ENCODE measurements around the gene RPS15. TPM values are rescaled to one million over a fixed set of nuclear protein-coding genes. Genes with fewer than 3 reads are reported as not detected.

RPS15 gene
- total RNA-seq, 1 experiment from 2014 or later = 1,862 TPM

DNA sequence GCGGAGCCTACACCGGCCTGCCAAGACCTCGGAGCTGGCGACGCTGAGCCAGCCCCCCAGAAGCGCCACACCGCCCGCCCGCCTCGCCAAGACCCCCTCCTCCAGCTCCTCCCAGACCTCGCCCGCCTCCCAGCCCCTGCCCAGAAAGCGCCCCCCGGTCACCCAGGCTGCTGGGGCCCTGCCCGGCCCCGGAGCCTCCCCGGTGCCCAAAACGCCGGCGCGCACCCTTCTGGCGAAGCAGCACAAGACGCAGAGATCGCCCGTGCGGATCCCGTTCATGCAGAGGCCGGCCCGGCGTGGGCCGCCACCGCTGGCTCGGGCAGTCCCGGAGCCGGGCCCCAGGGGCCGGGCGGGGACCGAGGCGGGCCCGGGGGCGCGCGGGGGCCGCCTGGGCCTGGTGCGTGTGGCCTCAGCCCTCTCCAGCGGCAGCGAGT, 30.6 kb downstream of the RPS15 start:
- BruUV-seq (replicated peaks) = no TSS peak
- peak overlapping the region; percentile 96 for H3K4me2 ChIP-seq (ENCODE audit: low read length)
- intact Hi-C loops (cut with micrococcal nuclease) = no loop called here
- H3K9ac ChIP-seq (ENCODE audit: low read length) = peak overlapping the region; percentile 69
- H3K27ac ChIP-seq (ENCODE audit: low read depth, low read length) = peak overlapping the region; percentile 91
- H2AFZ ChIP-seq (ENCODE audit: low read depth, low read length, poor library complexity, severe bottlenecking) = no peak overlapping the region
- peak; percentile 33 for ATAC-seq
- H3K79me2 ChIP-seq (ENCODE audit: insufficient read depth, low read length) = peaks cover 11% of the 10 kb centered on the region; the same call in 1 of the 2 replicates
- ChIA-PET RAD21 (ENCODE audit: low non-redundant PET in 1 of 2, low total read pairs in 2 of 2, uncharacterized antibody in 2 of 2, unreplicated experiment in 2 of 2) (interaction anchor here in 1 of 2 experiments (0.6 kb wide), 1 partner anchor 113 kb away, joined by 3 read pairs; no protein-coding TSS in a partner anchor), POLR2A (no interaction called here), CTCF (no interaction called here)
- no peaks in the 10 kb centered on the region for H4K20me1 ChIP-seq (ENCODE audit: insufficient read depth)
- no peak for TF ChIP-seq CBX3 (IDR thresholded peaks at IDR 0.05; ENCODE audit: low read depth)
- TF ChIP-seq SIN3A (IDR thresholded peaks at IDR 0.05; ENCODE audit: low read depth) = no peak
- TF ChIP-seq, protein P1, sequence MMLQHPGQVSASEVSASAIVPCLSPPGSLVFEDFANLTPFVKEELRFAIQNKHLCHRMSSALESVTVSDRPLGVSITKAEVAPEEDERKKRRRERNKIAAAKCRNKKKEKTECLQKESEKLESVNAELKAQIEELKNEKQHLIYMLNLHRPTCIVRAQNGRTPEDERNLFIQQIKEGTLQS (IDR thresholded peaks at IDR 0.05) = no peak
- TF ChIP-seq, protein P2, sequence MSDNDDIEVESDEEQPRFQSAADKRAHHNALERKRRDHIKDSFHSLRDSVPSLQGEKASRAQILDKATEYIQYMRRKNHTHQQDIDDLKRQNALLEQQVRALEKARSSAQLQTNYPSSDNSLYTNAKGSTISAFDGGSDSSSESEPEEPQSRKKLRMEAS (IDR thresholded peaks at IDR 0.05) = peak; percentile 6; the same call in 1 of the 2 replicates
- TF ChIP-seq, protein P3, sequence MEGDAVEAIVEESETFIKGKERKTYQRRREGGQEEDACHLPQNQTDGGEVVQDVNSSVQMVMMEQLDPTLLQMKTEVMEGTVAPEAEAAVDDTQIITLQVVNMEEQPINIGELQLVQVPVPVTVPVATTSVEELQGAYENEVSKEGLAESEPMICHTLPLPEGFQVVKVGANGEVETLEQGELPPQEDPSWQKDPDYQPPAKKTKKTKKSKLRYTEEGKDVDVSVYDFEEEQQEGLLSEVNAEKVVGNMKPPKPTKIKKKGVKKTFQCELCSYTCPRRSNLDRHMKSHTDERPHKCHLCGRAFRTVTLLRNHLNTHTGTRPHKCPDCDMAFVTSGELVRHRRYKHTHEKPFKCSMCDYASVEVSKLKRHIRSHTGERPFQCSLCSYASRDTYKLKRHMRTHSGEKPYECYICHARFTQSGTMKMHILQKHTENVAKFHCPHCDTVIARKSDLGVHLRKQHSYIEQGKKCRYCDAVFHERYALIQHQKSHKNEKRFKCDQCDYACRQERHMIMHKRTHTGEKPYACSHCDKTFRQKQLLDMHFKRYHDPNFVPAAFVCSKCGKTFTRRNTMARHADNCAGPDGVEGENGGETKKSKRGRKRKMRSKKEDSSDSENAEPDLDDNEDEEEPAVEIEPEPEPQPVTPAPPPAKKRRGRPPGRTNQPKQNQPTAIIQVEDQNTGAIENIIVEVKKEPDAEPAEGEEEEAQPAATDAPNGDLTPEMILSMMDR (IDR thresholded peaks at IDR 0.05 in 2 of 3, conservative IDR thresholded peaks at IDR 0.05 in 1 of 3; ENCODE audit: borderline replicate concordance in 1 of 3, insufficient read depth in 1 of 3, low read depth in 2 of 3, low read length in 2 of 3) = 0 out of 6 replicates have a peak, but pooled peaks of 1 of the 3 experiments have one; percentile 18
- no peak for TF ChIP-seq RAD21 (IDR thresholded peaks at IDR 0.05; ENCODE audit: low read depth)
- TF ChIP-seq POLR2A (IDR thresholded peaks at IDR 0.05; ENCODE audit: borderline replicate concordance, extremely low read depth, insufficient read depth, insufficient read length) = no peak
- no peak for TF ChIP-seq TCF7L2 (IDR thresholded peaks at IDR 0.05; ENCODE audit: borderline replicate concordance, extremely low read depth, insufficient read depth, insufficient read length)
- TF ChIP-seq YY1 (IDR thresholded peaks at IDR 0.05; ENCODE audit: extremely low read depth, insufficient replicate concordance, low read depth, low read length) = no peak
- no peak for TF ChIP-seq POLR2AphosphoS5 (IDR thresholded peaks at IDR 0.05; ENCODE audit: low read depth, low read length)
- TF ChIP-seq ZNF274 (IDR thresholded peaks at IDR 0.05; ENCODE audit: low read depth, low read length) = no peak
- TF ChIP-seq ZFX (IDR thresholded peaks at IDR 0.05) = peak; percentile 88; the same call in 1 of the 2 replicates
- TF ChIP-seq EZH2phosphoT487 (IDR thresholded peaks at IDR 0.05; ENCODE audit: borderline replicate concordance) = no peak
- no peak for TF ChIP-seq CEBPB (IDR thresholded peaks at IDR 0.05; ENCODE audit: low read depth)
- peaks cover 19 to 39% of the 10 kb centered on the region in 2 experiments for H3K4me1 ChIP-seq (ENCODE audit: control insufficient read depth in 1 of 2, insufficient read depth in 2 of 2, low read length in 2 of 2)
- no peaks in the 10 kb centered on the region for H3K9me2 ChIP-seq (ENCODE audit: insufficient read depth)
- peak overlapping the region; percentile 48 to 66 for H3K4me3 ChIP-seq (replicated peaks in 1 of 2; ENCODE audit: low read depth in 1 of 2, low read length in 2 of 2)
- no peaks in the 10 kb centered on the region for H3K27me3 ChIP-seq (ENCODE audit: insufficient read depth, low read length)
- H3K36me3 ChIP-seq (ENCODE audit: control insufficient read depth in 1 of 2, insufficient read depth in 2 of 2, low read length in 2 of 2) = no peaks in the 10 kb centered on the region; a peak in 1 of 4 replicates
- no peaks in the 10 kb centered on the region for H3K9me3 ChIP-seq (ENCODE audit: control insufficient read depth in 1 of 2, insufficient read depth in 1 of 2, low read depth in 1 of 2, low read length in 2 of 2)
- no peak for DNase-seq (ENCODE audit: low read depth, low spot score)
